Measurements from ENCODE around the gene FXYD6.

Gene FXYD6

GRCh38 chr11:117883063-117883462 is 6.6 kb upstream of the FXYD6 start:
- no peak for DNase-seq (ENCODE audit: low read depth in 1 of 2, low spot score in 1 of 2)
- TF ChIP-seq SPI1 (IDR thresholded peaks at IDR 0.05; ENCODE audit: borderline replicate concordance, low read depth) (no peak), REST (IDR thresholded peaks at IDR 0.05; ENCODE audit: insufficient replicate concordance, low read depth) (no peak), GABPA (IDR thresholded peaks at IDR 0.05; ENCODE audit: low read depth) (no peak), CTCF (IDR thresholded peaks at IDR 0.05; ENCODE audit: insufficient read depth, low read length) (no peak), POLR2AphosphoS5 (IDR thresholded peaks at IDR 0.05; ENCODE audit: low read depth) (no peak)
- H3K4me3 ChIP-seq (replicated peaks; ENCODE audit: insufficient read depth, low read length) = no peak overlapping the region
- peaks cover 21% of the 10 kb centered on the region for H3K27me3 ChIP-seq (ENCODE audit: insufficient read depth, poor library complexity, severe bottlenecking)
- no peak overlapping the region for H3K27ac ChIP-seq (replicated peaks)

DNA sequence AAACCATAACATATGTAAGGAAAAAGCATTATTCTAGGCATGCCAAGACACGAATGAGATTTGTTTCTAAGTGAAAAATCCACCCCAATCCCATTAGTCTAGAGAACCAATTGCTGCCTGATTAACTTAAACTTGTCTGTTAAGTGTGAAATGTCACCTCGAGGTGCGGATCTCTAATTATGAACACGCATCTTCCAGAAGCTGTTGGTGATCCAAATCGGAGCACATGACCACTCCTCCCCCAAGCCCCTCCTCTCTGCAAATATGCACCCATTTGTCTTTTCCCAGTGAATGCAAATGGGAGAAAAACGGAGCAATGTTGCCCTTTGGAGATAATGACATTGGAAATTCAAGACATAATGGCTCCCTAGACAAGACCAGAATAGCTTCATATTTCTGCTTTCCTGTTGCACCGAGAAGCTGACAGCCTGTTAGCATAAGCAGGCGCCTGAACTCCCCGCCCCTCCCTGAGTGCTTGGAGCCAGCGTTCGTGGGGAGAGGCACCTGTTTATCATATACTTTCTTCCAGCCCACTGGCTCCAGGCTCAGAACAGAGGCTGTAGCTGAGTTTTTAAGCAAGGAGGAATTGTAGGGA is 6.0 kb upstream of the FXYD6 start:
- no peak for DNase-seq (ENCODE audit: low read depth in 1 of 2, low spot score in 1 of 2)
- H3K4me3 ChIP-seq (replicated peaks; ENCODE audit: insufficient read depth, low read length) = no peak overlapping the region
- H3K27ac ChIP-seq (replicated peaks) = no peak overlapping the region
- H3K27me3 ChIP-seq (ENCODE audit: insufficient read depth, poor library complexity, severe bottlenecking) = peaks cover 25% of the 10 kb centered on the region
- no peak for TF ChIP-seq CTCF (IDR thresholded peaks at IDR 0.05; ENCODE audit: insufficient read depth, low read length)
- TF ChIP-seq GABPA (IDR thresholded peaks at IDR 0.05; ENCODE audit: low read depth) = no peak
- TF ChIP-seq POLR2AphosphoS5 (IDR thresholded peaks at IDR 0.05; ENCODE audit: low read depth) = no peak
- TF ChIP-seq REST (IDR thresholded peaks at IDR 0.05; ENCODE audit: insufficient replicate concordance, low read depth) = no peak
- TF ChIP-seq SPI1 (IDR thresholded peaks at IDR 0.05; ENCODE audit: borderline replicate concordance, low read depth) = no peak

- Histone ChIP-seq H3K4me3 (replicated peaks; ENCODE audit: insufficient read depth, low read length) (no peak overlapping the region), H3K27ac (replicated peaks) (no peak overlapping the region), H3K27me3 (ENCODE audit: insufficient read depth, poor library complexity, severe bottlenecking) (peaks cover 37% of the 10 kb centered on the region)
- TF ChIP-seq CTCF (IDR thresholded peaks at IDR 0.05; ENCODE audit: insufficient read depth, low read length) (no peak), POLR2AphosphoS5 (IDR thresholded peaks at IDR 0.05; ENCODE audit: low read depth) (no peak), SPI1 (IDR thresholded peaks at IDR 0.05; ENCODE audit: borderline replicate concordance, low read depth) (no peak)
- DNase-seq (ENCODE audit: low read depth in 1 of 2, low spot score in 1 of 2) = no peak
Observed at GRCh38 chr11:117881217-117881616, 4.8 kb upstream of the FXYD6 start.
